ENCODE results near the gene ARSI.

DNA sequence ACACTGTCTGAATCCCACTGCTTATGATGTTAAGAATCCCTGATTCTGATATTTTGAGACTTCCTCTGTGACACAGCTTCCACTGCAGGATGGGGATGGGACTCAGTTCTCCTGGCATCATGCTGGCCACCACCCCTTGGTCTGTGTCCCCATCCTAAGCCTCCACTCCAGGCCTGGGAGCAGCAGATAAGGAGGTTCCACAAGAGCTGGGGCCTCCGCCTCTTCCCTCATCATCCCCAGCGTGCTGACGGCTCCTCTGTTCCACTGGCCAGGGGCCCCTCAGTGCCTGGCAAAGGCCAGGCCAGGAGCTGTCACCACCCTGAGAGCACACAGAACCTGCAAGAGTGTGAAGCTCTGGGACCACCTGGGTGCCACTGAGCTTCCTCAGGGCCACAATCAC is 53.8 kb downstream of the ARSI start:
- TF ChIP-seq, protein P1, sequence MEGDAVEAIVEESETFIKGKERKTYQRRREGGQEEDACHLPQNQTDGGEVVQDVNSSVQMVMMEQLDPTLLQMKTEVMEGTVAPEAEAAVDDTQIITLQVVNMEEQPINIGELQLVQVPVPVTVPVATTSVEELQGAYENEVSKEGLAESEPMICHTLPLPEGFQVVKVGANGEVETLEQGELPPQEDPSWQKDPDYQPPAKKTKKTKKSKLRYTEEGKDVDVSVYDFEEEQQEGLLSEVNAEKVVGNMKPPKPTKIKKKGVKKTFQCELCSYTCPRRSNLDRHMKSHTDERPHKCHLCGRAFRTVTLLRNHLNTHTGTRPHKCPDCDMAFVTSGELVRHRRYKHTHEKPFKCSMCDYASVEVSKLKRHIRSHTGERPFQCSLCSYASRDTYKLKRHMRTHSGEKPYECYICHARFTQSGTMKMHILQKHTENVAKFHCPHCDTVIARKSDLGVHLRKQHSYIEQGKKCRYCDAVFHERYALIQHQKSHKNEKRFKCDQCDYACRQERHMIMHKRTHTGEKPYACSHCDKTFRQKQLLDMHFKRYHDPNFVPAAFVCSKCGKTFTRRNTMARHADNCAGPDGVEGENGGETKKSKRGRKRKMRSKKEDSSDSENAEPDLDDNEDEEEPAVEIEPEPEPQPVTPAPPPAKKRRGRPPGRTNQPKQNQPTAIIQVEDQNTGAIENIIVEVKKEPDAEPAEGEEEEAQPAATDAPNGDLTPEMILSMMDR (IDR thresholded peaks at IDR 0.05), result no peak
- no peak for TF ChIP-seq POLR2A (IDR thresholded peaks at IDR 0.05)

All from lower leg skin (tissue), 3 donors.